PC-9 (cell line): ENCODE data around the gene CDIPT.

Source experiments
- EZH2 ChIP-seq: fragments of 200-600 bp; sonication (generic); IDR thresholded peaks from 2 replicates; pipeline ENCODE4 v1.8.0; 2017; ENCODE audit warnings: antibody characterized with exemption, low read depth
- TF ChIP-seq, protein P1 (sequence below): fragments of 200-600 bp; sonication (generic); conservative IDR thresholded peaks from 2 replicates; pipeline ENCODE4 v1.6.1; 2017; ENCODE audit warnings: mixed run types, antibody characterized with exemption, mild to moderate bottlenecking, moderate library complexity

DNA sequence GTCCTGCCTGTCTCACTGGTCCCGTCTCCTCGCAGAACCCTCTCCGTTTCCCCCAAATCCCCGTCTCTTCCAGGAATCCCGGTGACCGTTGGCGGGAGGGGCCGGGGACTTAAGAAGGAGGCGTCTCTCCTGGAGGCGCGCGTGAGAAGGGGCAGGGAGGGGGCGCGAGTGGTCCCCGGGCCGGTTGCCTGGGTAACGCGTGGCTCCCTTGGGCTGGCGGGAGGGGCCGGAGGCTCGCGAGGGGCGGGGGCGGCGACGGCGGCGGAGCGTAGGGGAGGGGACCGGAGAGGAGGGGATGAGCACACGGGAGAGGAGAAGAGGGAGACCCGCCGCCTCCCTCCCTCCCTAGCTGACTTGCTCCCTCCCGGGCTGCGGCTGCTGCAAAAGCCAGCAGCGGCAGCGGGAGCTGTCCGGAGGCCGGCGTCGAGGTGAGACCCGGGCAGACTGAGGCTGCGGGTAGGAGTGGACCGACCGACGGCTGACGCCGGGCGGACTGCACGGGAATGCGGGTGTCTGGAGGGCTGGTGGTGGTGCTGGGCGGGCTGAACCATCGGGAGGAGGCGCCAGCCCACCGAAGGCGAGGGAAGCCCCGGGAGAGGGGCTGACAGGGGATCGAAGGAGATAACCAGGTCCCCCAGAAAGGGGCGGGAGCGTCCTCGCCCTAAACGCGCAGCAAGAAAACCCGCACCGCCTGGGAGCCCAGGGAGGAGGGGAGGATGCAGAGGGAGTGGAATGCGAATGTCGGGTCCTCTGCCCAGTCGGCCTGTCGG lies 50.9 kb downstream of the CDIPT start, which contains the start of gene PRRT2:
- TF ChIP-seq, protein P1, sequence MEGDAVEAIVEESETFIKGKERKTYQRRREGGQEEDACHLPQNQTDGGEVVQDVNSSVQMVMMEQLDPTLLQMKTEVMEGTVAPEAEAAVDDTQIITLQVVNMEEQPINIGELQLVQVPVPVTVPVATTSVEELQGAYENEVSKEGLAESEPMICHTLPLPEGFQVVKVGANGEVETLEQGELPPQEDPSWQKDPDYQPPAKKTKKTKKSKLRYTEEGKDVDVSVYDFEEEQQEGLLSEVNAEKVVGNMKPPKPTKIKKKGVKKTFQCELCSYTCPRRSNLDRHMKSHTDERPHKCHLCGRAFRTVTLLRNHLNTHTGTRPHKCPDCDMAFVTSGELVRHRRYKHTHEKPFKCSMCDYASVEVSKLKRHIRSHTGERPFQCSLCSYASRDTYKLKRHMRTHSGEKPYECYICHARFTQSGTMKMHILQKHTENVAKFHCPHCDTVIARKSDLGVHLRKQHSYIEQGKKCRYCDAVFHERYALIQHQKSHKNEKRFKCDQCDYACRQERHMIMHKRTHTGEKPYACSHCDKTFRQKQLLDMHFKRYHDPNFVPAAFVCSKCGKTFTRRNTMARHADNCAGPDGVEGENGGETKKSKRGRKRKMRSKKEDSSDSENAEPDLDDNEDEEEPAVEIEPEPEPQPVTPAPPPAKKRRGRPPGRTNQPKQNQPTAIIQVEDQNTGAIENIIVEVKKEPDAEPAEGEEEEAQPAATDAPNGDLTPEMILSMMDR = no peak
- TF ChIP-seq EZH2 = 0 out of 2 replicates have a peak, but pooled peaks have one; percentile 39
